HG02970 (cell line): ENCODE data around the gene IQCH.

Experiments used
- ATAC-seq: cut with Tn5 transposase; IDR thresholded peaks from one replicate; pipeline ENCODE4 v1.9.1; 2021; ENCODE audit warnings: mild to moderate bottlenecking, moderate library complexity, moderate number of reproducible peaks; ENCODE audit not compliant: unreplicated experiment, low FRiP score

Gene IQCH

GRCh38 chr15:67296188-67296587 is 41.6 kb downstream of the IQCH start:
- no peak for ATAC-seq

GRCh38 chr15:67296684-67297083 is 42.1 kb downstream of the IQCH start:
- ATAC-seq, result no peak

- no peak for ATAC-seq
These were observed 45.9 kb downstream of the IQCH start for GRCh38 chr15:67300266-67301025.

GRCh38 chr15:67303490-67304363 is 49.1 kb downstream of the IQCH start:
- no peak for ATAC-seq

GRCh38 chr15:67304778-67305177 is 50.2 kb downstream of the IQCH start:
- ATAC-seq, result no peak

- ATAC-seq, result no peak
These were observed 50.9 kb downstream of the IQCH start for GRCh38 chr15:67305506-67305905.

GRCh38 chr15:67307156-67307555 is 52.6 kb downstream of the IQCH start:
- no peak for ATAC-seq

GRCh38 chr15:67307889-67308597 is 53.5 kb downstream of the IQCH start:
- no peak for ATAC-seq

GRCh38 chr15:67311731-67312130 is 57.1 kb downstream of the IQCH start:
- ATAC-seq, result no peak

- no peak for ATAC-seq
These were observed 65.4 kb downstream of the IQCH start for GRCh38 chr15:67319961-67320360.

GRCh38 chr15:67321352-67321751 is 66.8 kb downstream of the IQCH start:
- ATAC-seq, result no peak

GRCh38 chr15:67322481-67322880 is 67.9 kb downstream of the IQCH start:
- no peak for ATAC-seq

GRCh38 chr15:67327312-67327711 is 72.7 kb downstream of the IQCH start:
- no peak for ATAC-seq

GRCh38 chr15:67327737-67328136 is 73.2 kb downstream of the IQCH start:
- ATAC-seq, result no peak

- ATAC-seq, result no peak
These were observed 75.6 kb downstream of the IQCH start for GRCh38 chr15:67329984-67330733.

- no peak for ATAC-seq
These were observed 77.1 kb downstream of the IQCH start for GRCh38 chr15:67331676-67332075.

- ATAC-seq, result no peak
These were observed 80.4 kb downstream of the IQCH start for GRCh38 chr15:67335026-67335425.

GRCh38 chr15:67335534-67336222 is 81.1 kb downstream of the IQCH start:
- ATAC-seq, result no peak

- ATAC-seq, result no peak
These were observed 86.0 kb downstream of the IQCH start for GRCh38 chr15:67340630-67341029.

GRCh38 chr15:67341539-67341938 is 87.0 kb downstream of the IQCH start:
- ATAC-seq, result no peak
